GM12878 (cell line): ENCODE results near the gene PDCL3. TPM values are rescaled to one million over a fixed set of nuclear protein-coding genes. Genes with fewer than 3 reads are reported as not detected.

Experiments
- ATAC-seq: fragments of 200-7000 bp; cut with Tn5 transposase; 3 replicates; pipeline ENCODE4 v1.9.1; 2020; ENCODE audit warnings: mild to moderate bottlenecking, moderate library complexity
- BruUV-seq: library from RNA; stranded (reverse); fragments of 400-500 nt; replicated peaks from 2 replicates; lab custom pipeline; 2021; lab: Mats Ljungman, UMichigan
- CTCF ChIA-PET: fragments of 300-600 bp; sonication (Branson Sonifier 250); formaldehyde crosslinking; extraction: SDS; loops from one replicate; lab custom pipeline; 2021; ENCODE audit warnings: inconsistent platforms; lab: Yijun Ruan, JAX
- POLR2A ChIA-PET: fragments of 350-600 bp; formaldehyde crosslinking; extraction: SDS; loops from one replicate; lab custom pipeline; 2021; ENCODE audit warnings: inconsistent platforms; lab: Charles Lee
- RAD21 ChIA-PET: fragments of 300-600 bp; sonication (Branson Sonifier 250); formaldehyde crosslinking; loops from one replicate; lab custom pipeline; 2023; ENCODE audit warnings: antibody characterized with exemption; ENCODE audit not compliant: unreplicated experiment; lab: Charles Lee
- SMC1A ChIA-PET: fragments of 300-600 bp; sonication (Branson Sonifier 250); formaldehyde crosslinking; loops from one replicate; lab custom pipeline; 2023; ENCODE audit not compliant: unreplicated experiment, uncharacterized antibody; lab: Charles Lee
- DNase-seq: peaks from one replicate; pipeline ENCODE4 v3.0.0-alpha.2; 2011; ENCODE audit warnings: low read depth, low spot score
- FAIRE-seq: peaks from 3 replicates; lab custom pipeline; 2011; peaks lifted over from hg19 to GRCh38; lab: Jason Lieb, UNC
- H2AFZ ChIP-seq: 2 replicates; pipeline ENCODE4 v1.6.0; 2011; ENCODE audit warnings: low read depth, low read length, control low read depth; ENCODE audit not compliant: control insufficient read depth
- H3K27ac ChIP-seq: 2 replicates; pipeline ENCODE4 v1.5.1; 2011; ENCODE audit warnings: control low read depth; ENCODE audit not compliant: control insufficient read depth, insufficient read depth
- H3K27me3 ChIP-seq, 2 experiments: replicated peaks in 1 of 2; 2 replicates each; pipeline versions ENCODE4 v1.6.0 to v1.6.1; 2011; ENCODE audit warnings: low read length in 1 of 2; ENCODE audit not compliant: control insufficient read depth in 2 of 2, insufficient read depth in 2 of 2
- H3K36me3 ChIP-seq, 2 experiments: 2 replicates each; pipeline ENCODE4 v1.5.1; 2011; ENCODE audit warnings: low read length in 1 of 2; ENCODE audit not compliant: control insufficient read depth in 2 of 2, insufficient read depth in 2 of 2
- H3K4me1 ChIP-seq: 2 replicates; pipeline ENCODE4 v1.6.1; 2011; ENCODE audit warnings: mild to moderate bottlenecking, low read length, moderate library complexity, mixed read lengths; ENCODE audit not compliant: control insufficient read depth, insufficient read depth
- H3K4me2 ChIP-seq: 2 replicates; pipeline ENCODE4 v1.6.0; 2011; ENCODE audit warnings: control low read depth; ENCODE audit not compliant: control insufficient read depth, insufficient read depth
- H3K4me3 ChIP-seq: fragments of 200-600 bp; sonication (generic); 2 replicates; pipeline ENCODE4 v1.5.1; 2016
- H3K79me2 ChIP-seq: 2 replicates; pipeline ENCODE4 v1.6.0; 2011; ENCODE audit warnings: low read length; ENCODE audit not compliant: control insufficient read depth, insufficient read depth
- H3K9ac ChIP-seq: 2 replicates; pipeline ENCODE4 v1.8.0; 2011; ENCODE audit warnings: low read length, control low read depth, mixed read lengths; ENCODE audit not compliant: control insufficient read depth, insufficient read depth
- H3K9me3 ChIP-seq: replicated peaks from 3 replicates; pipeline ENCODE4 v1.5.1; 2011; ENCODE audit warnings: mild to moderate bottlenecking, low read length; ENCODE audit not compliant: control insufficient read depth, insufficient read depth
- H4K20me1 ChIP-seq: 2 replicates; pipeline ENCODE4 v1.6.0; 2011; ENCODE audit not compliant: control insufficient read depth, insufficient read depth
- KLF5 ChIP-seq: fragments of 450-650 bp; IDR thresholded peaks from 2 replicates; pipeline ENCODE4 v1.6.1; 2014; ENCODE audit warnings: mild to moderate bottlenecking; ENCODE audit not compliant: partially characterized antibody
- NFYA ChIP-seq: IDR thresholded peaks from 2 replicates; pipeline ENCODE4 v1.6.1; 2011; ENCODE audit warnings: low read depth, mild to moderate bottlenecking, low read length, improper control_type of control experiment, borderline replicate concordance
- WGBS: methylation state at CpG from one replicate; pipeline ENCODE4 v1.1.6; 2016; ENCODE audit warnings: low lambda C conversion rate; ENCODE audit not compliant: insufficient replicate concordance, insufficient coverage; ENCODE audit errors: missing lambda C conversion rate; 5-methylcytosine and 5-hydroxymethylcytosine counted together
- in situ Hi-C: fragments of 300-500 bp; cut with MboI; formaldehyde crosslinking; loops from 9 replicates; pipeline ENCODE4 v1.14.3; 2018; ENCODE audit warnings: mixed read lengths
- intact Hi-C: fragments of 100-400 bp; cut with micrococcal nuclease; formaldehyde crosslinking; loops from one replicate; pipeline ENCODE4 v1.14.2; 2022; ENCODE audit not compliant: unreplicated experiment
- polyA plus RNA-seq, 11 experiments: library from polyadenylated mRNA; depleted of rRNA in 4 of 11; unstranded in 6 of 11; stranded (reverse) in 5 of 11; fragments of >200 nt; fragmentation: Nextera tagmentation in 4 of 11; fragmentation: Illumina TruSeq in 1 of 11; extraction: Ambion mirVana in 4 of 11; extraction: Trizol in 1 of 11; gene quantifications; 1 replicate in 1 of 11; 2 replicates in 10 of 11; pipeline versions ENCODE4 v1.2.1 to v1.2.3, GENCODE V29; 2011 to 2016; ENCODE audit warnings: inconsistent platforms in 2 of 11, missing spikeins in 2 of 11, low read depth in 1 of 11
- total RNA-seq, 4 experiments: library from RNA; depleted of rRNA in 3 of 4; stranded (reverse); fragments of >200 nt in 3 of 4; fragmentation: Illumina TruSeq in 1 of 4; extraction: Trizol in 1 of 4; gene quantifications; 2 replicates each; pipeline versions ENCODE4 v1.2.1 to v1.2.3, GENCODE V29; 2013 to 2021
- TF ChIP-seq, protein P1 (sequence below): fragments of 450-650 bp; formaldehyde crosslinking; IDR thresholded peaks from 2 replicates; pipeline ENCODE4 v1.4.0; 2020; ENCODE audit warnings: mild to moderate bottlenecking, moderate library complexity
- TF ChIP-seq, protein P2 (sequence below): IDR thresholded peaks from 2 replicates; pipeline ENCODE4 v1.6.1; 2011; ENCODE audit warnings: mild to moderate bottlenecking, low read depth, low read length, moderate library complexity; ENCODE audit not compliant: insufficient replicate concordance

PDCL3 gene
- total and polyA plus RNA-seq, 10 of the 15 experiments (the other 5 are each of a cell fraction or from before 2014, with no cell fraction given): 22.9 to 111 (median 51.1) TPM

DNA sequence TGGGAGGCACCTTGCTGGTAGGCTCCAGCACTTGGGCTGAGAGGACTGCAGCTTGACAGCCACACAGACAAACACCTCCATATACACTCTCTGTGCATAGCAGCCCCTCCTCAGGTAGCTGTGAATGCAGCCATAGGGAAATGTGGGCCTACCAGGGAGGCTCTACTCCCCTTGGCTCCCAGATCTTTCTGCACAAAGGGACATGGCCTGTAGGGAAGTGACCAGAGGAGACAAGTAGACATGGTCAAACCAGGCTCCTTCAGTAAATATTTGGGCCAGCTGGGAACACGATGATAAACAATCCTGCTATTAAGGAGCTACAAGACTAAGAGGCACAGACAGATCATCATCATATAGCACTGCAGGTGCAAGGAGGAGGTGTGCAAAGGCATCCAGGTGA lies 35.9 kb upstream of the PDCL3 start:
- H3K27me3 ChIP-seq: peaks cover 0 to 2% of the 10 kb centered on the region in 2 experiments; a peak in 1 of 4 replicates
- RAD21 ChIA-PET: no interaction called here
- CTCF ChIA-PET: interaction anchor here (1.1 to 1.2 kb wide), 2 partner anchors 12 to 23 kb away, joined by 3 read pairs; no protein-coding TSS in a partner anchor
- H3K4me1 ChIP-seq: no peaks in the 10 kb centered on the region
- H3K27ac ChIP-seq: no peak overlapping the region
- TF ChIP-seq, protein P1, sequence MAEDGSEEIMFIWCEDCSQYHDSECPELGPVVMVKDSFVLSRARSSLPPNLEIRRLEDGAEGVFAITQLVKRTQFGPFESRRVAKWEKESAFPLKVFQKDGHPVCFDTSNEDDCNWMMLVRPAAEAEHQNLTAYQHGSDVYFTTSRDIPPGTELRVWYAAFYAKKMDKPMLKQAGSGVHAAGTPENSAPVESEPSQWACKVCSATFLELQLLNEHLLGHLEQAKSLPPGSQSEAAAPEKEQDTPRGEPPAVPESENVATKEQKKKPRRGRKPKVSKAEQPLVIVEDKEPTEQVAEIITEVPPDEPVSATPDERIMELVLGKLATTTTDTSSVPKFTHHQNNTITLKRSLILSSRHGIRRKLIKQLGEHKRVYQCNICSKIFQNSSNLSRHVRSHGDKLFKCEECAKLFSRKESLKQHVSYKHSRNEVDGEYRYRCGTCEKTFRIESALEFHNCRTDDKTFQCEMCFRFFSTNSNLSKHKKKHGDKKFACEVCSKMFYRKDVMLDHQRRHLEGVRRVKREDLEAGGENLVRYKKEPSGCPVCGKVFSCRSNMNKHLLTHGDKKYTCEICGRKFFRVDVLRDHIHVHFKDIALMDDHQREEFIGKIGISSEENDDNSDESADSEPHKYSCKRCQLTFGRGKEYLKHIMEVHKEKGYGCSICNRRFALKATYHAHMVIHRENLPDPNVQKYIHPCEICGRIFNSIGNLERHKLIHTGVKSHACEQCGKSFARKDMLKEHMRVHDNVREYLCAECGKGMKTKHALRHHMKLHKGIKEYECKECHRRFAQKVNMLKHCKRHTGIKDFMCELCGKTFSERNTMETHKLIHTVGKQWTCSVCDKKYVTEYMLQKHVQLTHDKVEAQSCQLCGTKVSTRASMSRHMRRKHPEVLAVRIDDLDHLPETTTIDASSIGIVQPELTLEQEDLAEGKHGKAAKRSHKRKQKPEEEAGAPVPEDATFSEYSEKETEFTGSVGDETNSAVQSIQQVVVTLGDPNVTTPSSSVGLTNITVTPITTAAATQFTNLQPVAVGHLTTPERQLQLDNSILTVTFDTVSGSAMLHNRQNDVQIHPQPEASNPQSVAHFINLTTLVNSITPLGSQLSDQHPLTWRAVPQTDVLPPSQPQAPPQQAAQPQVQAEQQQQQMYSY (CRISPR knock-in tag): no peak
- TF ChIP-seq KLF5 (no peak), NFYA (no peak)
- TF ChIP-seq, protein P2, sequence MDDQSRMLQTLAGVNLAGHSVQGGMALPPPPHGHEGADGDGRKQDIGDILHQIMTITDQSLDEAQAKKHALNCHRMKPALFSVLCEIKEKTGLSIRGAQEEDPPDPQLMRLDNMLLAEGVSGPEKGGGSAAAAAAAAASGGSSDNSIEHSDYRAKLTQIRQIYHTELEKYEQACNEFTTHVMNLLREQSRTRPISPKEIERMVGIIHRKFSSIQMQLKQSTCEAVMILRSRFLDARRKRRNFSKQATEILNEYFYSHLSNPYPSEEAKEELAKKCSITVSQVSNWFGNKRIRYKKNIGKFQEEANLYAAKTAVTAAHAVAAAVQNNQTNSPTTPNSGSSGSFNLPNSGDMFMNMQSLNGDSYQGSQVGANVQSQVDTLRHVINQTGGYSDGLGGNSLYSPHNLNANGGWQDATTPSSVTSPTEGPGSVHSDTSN: no peak
- no peak overlapping the region for H2AFZ ChIP-seq
- no peak overlapping the region for H3K4me2 ChIP-seq
- no peak for ATAC-seq
- no peak overlapping the region for H3K4me3 ChIP-seq
- H3K9ac ChIP-seq: no peak overlapping the region
- no peaks in the 10 kb centered on the region for H3K9me3 ChIP-seq
- WGBS: 27% methylated on average over 1 of the region's 1 CpG
- H3K36me3 ChIP-seq: no peaks in the 10 kb centered on the region
- no peak for FAIRE-seq
- H3K79me2 ChIP-seq: no peaks in the 10 kb centered on the region
- intact Hi-C loops (no loop called here), in situ Hi-C loops (no loop called here)
- DNase-seq: no peak
- no peaks in the 10 kb centered on the region for H4K20me1 ChIP-seq
- POLR2A ChIA-PET: no interaction called here
- SMC1A ChIA-PET: no interaction called here
- no TSS peak for BruUV-seq
